Stimulated activated naive CD4-positive, alpha-beta T cell (primary cell): Measurements from ENCODE around the gene GREM1.

Source experiments
- DNase-seq, 6 experiments: peaks; one replicate each; lab custom pipeline; 2025; lab: John Stamatoyannopoulos, UW

The GREM1 gene

DNA sequence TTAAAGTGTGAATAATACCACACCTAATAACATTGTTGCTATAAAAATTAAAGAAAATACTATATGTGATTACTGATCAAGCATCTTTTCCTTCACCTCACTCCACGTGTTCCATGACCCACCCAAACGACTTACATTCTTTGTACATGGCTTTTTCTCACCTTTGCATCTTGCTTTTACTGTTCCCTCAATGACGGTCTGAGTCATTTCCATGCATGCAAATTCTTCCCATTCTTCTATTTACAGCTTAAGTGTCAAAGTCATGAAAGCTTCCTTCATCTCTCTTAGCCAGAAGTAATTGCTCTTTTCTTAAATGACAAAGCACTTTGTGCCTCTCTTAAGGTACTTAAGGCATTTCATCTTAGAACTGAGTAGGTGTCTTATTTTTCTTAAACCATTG is 64.0 kb downstream of the GREM1 start:
- no peak for DNase-seq

DNA sequence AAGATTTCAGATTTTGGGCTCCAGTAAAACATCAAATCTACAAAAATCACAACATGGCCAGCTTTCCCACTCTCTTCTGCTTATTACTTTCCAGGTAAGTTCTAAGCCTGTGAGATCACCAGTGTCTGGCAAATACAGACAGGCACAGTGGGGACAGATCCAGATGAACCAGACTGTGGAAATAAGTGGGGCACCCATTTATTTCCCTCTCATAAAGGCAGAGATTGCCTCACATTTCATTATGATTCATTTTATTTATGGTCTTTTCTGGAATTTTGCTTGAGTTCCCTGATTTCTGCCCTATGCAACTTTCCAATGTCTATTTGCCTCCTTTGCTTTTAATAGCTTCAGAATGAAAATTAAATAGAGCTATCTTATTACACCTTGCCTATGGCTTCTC is 66.8 kb downstream of the GREM1 start:
- DNase-seq, result no peak

DNA sequence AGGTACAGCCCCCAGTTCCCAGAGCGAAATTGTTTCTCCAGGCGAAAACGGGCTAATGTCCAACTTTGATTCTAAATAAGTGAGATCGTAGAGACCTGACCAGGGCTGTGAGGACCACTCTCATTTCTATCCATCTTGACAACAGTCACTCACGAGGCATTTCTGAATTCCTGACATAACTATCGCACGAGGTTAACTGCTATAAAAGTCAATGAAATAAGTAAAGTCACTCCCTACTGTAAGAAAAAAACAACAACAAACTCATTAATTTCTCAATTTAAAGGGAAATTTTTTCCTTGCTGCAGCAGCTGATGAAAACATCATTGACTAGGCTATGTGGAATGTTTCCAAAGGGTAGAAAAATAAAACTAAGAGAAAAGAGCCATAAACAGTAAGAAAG is 69.1 kb downstream of the GREM1 start:
- DNase-seq, result no peak

DNA sequence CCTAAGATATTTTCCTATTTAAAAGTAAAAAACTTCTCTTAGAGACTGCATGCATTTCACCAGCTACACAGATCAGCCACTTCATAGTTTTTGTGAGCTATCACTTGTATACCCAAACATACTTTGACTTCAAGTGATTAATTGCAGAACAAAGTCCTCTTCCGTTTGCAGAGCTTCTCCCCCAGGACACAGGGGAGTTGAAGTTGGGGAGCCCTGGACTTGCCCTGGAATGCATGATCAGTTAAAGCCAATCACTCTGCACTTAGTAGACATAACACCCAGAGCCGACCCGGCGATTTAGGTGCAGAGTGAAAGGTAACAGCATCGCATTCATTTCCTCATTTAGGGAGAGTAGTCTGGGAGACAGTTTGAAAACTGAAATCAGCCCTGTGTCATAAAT is 70.1 kb downstream of the GREM1 start:
- DNase-seq, result no peak

DNA sequence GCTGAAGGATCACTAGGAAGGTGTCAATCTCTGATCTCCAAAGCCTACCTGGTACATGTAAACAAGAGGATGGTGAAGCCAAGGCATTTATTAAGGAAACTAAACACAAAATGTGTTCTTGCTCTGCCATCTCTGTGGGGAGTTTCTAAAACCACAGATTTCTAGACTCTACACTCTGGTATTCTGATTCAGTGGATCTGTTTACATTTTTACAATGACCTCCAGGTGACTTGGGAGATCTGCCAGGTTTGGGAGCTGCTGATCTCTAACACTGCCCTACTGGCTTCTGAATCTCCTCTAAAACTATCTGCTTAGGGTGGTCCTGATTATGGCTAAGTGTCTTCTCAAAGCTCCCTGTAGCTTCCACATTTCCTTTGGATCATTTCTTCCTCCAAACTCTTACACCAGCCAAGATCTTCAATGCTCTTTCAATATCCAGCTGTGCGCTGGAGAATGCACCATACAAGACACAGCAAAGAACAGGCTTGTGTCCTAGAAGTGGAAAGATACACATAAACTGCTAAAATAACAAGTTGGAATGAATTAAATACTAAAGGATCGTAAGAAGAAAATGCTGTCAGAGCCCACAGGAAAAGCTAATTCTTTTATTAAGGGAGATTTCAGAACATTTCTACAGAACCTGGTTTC is 72.7 kb downstream of the GREM1 start:
- no peak for DNase-seq

DNA sequence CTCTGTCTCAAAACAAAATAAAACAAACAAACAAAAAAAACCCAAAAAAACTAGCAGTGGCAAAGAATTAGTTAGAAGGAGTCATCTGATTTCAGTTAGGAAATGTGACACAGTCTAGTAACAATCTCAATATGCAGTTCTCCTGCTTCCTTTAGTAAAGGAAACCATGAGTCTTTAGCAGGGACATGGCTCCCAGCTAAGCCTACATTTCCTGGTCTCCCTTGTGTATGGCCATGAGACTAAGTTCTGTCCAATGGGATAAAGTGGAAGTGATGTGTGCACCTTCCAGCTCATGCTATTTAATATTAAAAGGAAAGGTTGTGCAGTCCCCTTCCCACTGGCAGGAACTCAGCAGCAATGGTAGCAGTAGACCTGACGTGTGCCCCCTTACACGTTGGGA is 74.6 kb downstream of the GREM1 start:
- no peak for DNase-seq
